Activated T-cell treated with anti-CD3 and anti-CD28 coated beads for 4 hours (primary cell): Measurements from ENCODE around the gene RPL32.
"Not testable (repeated sequence)": the region's sequence is repeated elsewhere in the genome, so short reads cannot be mapped to it uniquely, and the experiment has no call there.

Experiments
- DNase-seq: peaks from one replicate; pipeline ENCODE4 v3.0.0-alpha.2; 2020

The RPL32 gene

DNA sequence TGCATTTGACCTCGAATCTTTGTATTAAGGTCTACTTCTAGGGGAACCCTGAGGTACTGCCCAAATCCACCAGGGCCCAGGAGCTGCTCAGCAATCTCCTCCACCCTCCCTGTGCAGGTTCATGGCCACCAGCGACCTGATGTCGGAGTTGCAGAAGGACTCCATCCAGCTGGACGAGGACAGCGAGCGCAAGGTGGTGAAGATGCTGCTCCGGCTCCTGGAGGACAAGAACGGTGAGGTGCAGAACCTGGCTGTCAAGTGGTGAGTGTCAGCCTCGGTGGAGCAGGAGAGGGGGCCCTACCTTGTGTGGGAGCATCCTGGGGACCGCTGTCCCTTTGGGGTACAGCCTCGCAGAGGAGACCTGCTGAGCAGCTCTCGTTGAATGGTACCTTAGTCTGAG is 38.0 kb downstream of the RPL32 start:
- no peak for DNase-seq

DNA sequence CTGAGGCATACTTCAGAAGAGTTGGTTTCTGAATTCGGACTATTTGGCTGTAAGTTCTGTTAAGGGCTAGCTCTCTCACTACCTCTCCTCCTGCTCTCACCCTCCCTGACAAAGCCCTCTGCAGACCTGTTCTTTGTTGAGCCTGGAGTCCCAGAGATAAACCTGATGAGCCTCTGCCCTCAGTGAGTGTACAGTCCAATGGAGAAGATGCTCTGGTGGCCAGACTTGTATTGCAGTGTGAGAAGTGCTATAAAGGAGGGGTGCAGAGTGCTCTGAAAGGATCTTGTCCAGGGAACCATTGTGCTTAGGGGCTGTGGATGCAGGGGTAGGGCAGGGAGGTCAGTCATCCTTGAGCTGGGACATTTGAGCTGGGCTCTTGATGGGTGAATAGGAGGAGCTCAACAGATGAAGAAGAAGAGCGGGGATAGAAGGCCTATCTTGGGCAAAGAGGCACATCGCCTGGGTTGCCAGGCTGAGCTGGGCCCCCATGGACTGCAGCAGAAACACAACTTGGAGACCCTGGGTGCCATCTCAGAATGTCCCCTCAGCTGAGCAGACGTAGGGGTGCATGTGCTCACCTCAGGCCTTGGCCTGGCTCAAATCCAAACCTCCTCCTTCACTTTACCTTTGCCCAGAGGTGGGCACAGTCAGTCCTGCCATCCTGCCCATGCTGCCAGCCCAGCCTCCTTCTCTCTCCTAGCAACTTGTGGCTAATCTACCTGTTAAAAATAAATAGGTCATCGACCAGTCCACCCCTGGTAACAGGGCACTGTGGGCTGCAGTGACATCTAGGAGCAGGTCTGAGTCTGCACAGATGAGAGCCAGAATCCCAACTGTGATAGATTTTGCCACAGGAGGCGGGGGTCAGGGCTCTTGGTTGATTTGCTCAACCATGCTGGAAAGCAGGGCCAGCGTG is 41.6 kb downstream of the RPL32 start:
- DNase-seq, result no peak

DNA sequence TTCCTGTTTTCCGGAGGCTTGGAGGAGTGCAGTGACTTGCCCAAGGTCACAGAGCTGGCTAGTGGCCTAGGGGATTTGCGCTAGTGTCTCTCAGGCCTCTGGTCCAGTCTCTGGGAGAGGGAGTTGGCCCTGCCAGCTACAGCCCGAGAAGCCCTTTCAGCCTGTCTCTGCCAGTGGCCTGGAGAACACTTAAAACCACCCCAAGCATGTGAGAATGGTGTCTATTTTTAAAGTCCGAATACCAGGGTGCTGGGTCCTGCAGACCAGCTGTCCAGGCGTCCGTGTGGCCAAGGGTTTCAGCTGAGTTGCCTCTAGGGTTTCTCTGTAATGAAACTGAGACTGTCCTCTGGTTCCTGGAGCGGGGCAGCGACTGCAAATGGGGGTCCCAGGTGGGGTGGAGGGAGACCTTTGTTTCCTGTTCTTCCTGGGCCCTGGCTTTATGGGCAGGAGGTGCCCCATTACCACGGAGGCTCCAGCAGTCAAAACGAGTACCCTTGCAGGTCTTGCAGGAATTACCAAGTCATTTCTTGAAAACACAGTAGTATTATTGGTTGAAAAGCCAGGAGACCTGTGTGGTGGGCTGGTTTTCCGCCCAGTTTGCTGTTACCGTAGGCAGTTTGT is 42.7 kb downstream of the RPL32 start:
- DNase-seq, result no peak

DNA sequence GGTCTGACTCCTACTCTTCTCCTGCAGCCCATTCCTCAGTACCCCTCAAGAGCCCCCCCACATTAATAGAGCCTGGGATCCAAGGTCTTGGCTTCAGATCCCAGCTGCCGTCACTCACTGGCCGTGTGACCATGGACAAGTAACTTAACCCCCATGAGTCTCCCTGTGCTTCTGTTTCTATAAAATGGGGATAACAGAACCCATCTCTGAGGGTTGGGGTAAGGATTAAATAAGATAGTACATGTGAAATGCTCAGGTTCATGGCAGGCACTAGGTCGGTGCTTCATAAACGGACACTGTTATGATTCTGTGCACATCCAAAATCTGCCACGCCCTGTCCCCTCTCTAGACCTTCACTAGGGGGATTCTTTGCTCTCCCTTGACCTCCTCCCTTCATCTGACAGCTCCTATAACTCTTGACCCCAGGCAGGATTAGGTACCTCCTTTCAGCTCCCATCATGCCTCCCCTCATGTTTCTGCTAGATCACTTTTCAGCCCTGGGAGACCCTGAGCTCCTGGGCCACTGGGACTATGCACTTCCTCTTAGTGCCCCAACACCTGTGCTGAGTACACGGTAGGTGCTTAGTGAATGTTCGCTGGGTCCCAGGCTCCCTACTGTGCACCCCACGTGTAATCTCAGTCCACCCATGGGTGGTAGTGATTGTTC is 43.3 kb downstream of the RPL32 start:
- DNase-seq, result no peak

DNA sequence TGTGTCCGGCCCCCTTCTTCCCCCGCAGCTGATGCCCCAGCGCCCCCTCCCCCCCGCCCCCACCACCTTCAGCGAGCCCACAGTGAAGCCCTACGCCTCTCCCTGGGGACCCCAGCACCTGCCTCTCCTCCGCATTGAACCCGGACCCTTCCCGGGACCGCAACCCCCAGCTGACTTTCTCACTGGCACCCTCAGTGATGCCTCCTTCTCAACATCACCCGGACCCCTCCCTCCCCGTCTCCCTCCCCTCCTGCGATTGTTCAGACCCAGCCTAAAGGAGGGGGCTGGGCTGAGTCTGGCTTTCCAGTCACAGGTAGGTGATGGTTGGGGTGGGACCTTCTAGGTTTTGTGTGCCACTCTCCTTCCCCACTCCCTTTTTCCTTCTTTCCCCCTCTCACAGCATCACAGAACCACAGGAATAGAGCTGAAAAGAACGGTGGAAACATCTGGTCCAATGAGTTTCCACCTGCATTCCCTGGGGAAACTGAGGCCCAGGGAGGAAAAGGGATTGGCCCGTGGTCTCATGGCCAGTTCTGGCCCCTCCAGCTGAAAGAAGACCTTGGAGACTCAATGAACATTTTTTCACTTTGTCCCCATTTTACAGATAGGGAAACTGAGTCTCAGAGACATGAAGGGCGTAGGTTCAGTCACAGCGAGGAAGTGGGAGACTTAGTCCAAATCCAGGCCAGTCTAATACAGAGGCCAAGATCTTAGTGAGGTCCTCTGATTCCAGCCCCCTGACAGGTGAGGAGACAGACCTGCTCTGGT is 44.1 kb downstream of the RPL32 start:
- DNase-seq, result no peak

DNA sequence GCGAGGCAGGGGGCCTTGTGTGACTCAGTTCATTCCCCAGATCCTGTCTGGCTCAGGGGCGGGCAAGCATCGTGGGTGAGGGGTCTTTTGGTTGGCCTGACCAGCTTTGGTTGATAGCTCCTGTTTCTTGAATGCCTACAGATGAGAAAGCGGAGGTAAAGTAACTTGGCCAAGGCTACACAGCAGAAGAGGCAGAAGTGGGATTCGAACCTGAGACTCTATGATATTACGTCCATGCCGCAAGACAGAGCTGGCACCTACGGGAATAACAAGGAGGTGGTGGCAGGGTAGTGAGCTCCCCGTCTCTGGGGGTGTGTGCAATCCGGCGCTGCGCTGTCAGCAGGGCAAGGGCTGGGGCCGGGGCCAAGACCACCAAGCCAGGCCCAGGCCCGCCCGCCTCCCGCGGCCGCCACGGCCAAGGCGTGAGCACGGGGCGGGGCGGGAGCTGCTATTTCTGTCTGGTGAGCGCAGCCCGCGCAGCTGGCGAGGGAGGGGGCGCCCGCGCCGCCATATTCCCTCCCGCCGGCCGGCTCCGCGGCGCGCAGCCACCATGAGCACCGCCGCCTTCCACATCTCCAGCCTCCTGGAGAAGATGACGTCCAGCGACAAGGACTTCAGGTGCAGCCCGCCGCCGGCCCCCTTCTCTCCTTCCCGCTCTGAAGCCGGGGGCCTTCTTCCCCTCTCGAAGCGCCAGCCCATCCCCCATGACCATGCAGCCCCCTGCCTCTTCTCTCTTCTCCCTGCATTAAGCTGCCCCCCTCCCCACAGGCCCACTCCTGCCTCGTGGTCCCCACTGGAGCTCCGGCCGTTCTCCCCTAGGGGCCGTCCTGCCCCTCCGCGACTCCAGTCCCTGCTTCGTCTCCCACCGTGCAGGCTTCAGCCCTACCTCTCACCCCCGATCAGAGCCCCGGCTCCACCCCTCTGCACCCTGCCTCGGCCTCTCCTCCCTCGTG is 44.9 kb downstream of the RPL32 start, which contains the start of gene CAND2:
Gene CAND2 (plus strand): TSS at position 510 of the 953 bp plus-strand sequence. CDS start 41 bp downstream, at position 551.
- DNase-seq, result peak; percentile 10

DNA sequence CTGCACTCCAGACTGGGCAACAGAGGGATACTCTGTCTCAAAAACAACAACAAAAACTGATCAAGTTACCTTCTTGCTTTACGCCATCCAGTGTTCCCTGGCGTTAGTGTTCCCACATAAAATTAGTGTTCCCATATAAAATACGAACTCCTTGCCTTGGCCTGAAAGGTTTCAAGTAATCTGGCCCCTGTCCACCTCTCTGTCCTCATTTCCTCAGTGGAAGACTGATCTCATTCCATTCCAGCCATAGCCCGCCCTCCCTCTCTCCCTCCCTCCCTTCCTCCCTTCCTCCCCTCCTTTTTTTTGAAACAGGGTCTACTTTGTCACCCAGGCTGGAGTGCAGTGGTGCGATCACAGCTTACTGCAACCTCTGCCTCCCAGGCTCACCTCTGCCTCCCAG is 47.7 kb downstream of the RPL32 start:
- DNase-seq, result no peak

DNA sequence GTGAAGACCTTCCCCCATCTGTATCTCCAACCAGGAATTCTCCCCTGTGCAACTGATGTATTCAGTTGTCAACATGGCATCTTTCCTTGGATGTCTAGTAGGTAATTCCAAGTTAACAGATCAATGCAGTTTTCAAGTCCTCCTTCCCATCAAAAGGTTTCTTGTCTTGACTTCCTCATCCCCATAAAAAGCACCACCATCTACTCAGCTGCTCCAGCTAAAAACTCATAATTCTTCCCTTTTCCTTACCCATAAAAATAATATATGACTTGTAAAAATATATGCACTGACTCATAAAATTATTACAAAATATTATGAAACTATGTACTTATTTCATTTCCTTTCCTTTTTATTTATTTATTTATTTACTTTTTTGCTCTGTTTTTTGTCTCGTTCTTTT is 49.9 kb downstream of the RPL32 start:
- no peak for DNase-seq

DNA sequence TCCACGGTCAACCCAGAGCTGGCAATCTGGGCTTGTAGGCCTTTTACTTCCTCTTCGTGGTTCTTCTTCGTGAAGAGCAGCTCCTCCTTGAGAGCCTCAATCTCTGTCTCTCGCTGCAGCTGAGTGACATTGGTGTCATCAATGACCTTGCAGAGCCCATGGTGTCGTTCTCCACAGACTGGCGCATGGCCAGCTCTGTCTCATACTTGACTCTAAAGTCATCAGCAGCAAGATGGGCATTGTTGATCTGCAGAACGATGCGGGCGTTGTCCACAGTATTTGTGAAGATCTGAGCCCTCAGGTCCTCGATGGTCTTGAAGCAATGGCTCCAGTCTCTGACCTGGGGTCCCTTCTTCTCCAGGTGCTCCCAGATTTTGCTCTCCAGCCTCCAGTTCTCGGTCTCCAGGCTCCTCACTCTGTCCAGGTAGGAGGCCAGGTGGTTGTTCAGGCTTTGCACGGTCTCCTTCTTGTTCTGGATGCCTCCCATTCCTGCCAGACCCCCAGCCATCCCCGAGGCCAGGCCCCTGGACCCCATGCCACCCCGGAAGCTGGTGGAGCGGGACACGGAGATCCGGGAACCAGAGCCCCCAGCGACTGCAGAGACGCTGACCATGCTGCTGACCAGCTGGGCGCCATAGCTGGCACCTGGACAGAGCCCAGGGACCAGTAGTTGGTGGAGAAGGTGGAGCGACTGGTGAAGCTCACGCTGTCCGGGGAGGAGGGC is 53.2 kb downstream of the RPL32 start:
- not testable (repeated sequence) for DNase-seq

DNA sequence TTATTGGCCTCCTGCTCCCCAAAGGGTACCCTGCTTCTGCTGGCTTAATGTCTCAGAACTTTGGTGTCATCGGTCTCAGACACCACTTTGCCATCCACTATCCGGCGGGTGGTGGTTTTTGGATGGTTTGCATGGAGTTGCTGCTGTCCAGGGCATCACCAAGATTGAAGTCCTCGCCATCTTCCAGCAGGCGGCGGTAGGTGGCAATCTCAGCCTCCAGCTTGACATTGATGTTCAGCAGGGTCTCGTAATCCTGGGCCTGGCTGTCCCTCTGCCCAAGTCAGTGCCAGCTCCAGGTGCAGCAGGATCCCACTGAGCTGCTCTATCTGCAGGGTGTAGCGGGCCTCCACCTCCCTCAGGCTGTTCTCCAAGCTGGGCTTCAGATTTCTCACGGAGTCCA is 54.0 kb downstream of the RPL32 start:
- DNase-seq, result peak; percentile 47

DNA sequence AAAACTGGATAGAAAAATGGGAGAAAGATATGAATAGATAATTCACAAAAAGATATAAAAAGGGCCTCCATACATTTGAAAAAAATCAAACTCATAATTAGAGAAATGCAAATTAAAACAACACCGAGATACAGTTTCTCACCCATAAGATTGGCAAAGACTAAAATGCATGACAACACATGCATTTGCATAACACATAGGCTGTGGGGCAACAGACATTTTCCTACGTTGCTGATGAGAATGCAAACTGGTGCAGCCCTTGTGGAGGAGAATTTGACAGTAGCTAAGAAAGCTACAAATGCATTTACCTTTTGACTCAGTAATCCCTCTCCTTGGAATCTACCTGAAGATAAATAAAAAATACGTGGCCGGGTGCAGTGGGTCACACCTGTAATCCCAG is 56.3 kb downstream of the RPL32 start:
- no peak for DNase-seq
